HG03097 (cell line): ENCODE results near the gene RASAL3.

Experiments
- ATAC-seq: cut with Tn5 transposase; IDR thresholded peaks from one replicate; pipeline ENCODE4 v1.9.1; 2021; ENCODE audit not compliant: unreplicated experiment, low FRiP score

Gene RASAL3

GRCh38 chr19:15450528-15450890, 13.8 kb downstream of the RASAL3 start:
- ATAC-seq = no peak

- peak; percentile 35 for ATAC-seq
Observed at GRCh38 chr19:15449620-15450527, 14.5 kb downstream of the RASAL3 start, which contains the start of gene WIZ. WIZ (minus strand) TSS chr19:15449956; CDS start chr19:15448307, 1,649 bp downstream.

- ATAC-seq = no peak
Observed at GRCh38 chr19:15448778-15449619, 15.3 kb downstream of the RASAL3 start.

GRCh38 chr19:15448044-15448777, 16.1 kb downstream of the RASAL3 start:
- ATAC-seq = no peak

GRCh38 chr19:15447057-15447456, 17.3 kb downstream of the RASAL3 start:
- ATAC-seq = no peak

GRCh38 chr19:15445807-15446376, 18.5 kb downstream of the RASAL3 start:
- no peak for ATAC-seq

- no peak for ATAC-seq
Observed at GRCh38 chr19:15445227-15445605, 19.1 kb downstream of the RASAL3 start.

GRCh38 chr19:15444505-15445226, 19.7 kb downstream of the RASAL3 start:
- no peak for ATAC-seq

- ATAC-seq = no peak
Observed at GRCh38 chr19:15443838-15444237, 20.5 kb downstream of the RASAL3 start.

- no peak for ATAC-seq
Observed at GRCh38 chr19:15443325-15443724, 21.0 kb downstream of the RASAL3 start.

- ATAC-seq = no peak
Observed at GRCh38 chr19:15442142-15442920, 22.0 kb downstream of the RASAL3 start.

GRCh38 chr19:15441317-15441716, 23.0 kb downstream of the RASAL3 start:
- no peak for ATAC-seq

- no peak for ATAC-seq
Observed at GRCh38 chr19:15439821-15440641, 24.3 kb downstream of the RASAL3 start.

- no peak for ATAC-seq
Observed at GRCh38 chr19:15439078-15439799, 25.1 kb downstream of the RASAL3 start.

- no peak for ATAC-seq
Observed at GRCh38 chr19:15438577-15438976, 25.8 kb downstream of the RASAL3 start.

GRCh38 chr19:15438124-15438496, 26.2 kb downstream of the RASAL3 start:
- no peak for ATAC-seq

GRCh38 chr19:15437355-15438123, 26.8 kb downstream of the RASAL3 start:
- no peak for ATAC-seq
